HEK293 (cell line): ENCODE data around the gene BLOC1S3.
A peak's percentile ranks its signal among the peaks of the same experiment; 100 is the strongest.

Experiments
- RBAK ChIP-seq: fragments of 450-650 bp; formaldehyde crosslinking; IDR thresholded peaks from 2 replicates; pipeline ENCODE4 v1.5.1; 2016; ENCODE audit warnings: missing biosample characterization, missing genetic modification characterization
- SALL2 ChIP-seq: fragments of 450-650 bp; formaldehyde crosslinking; IDR thresholded peaks from 2 replicates; pipeline ENCODE4 v1.5.0; 2017; ENCODE audit warnings: missing biosample characterization, mild to moderate bottlenecking, missing genetic modification characterization, borderline replicate concordance
- SP7 ChIP-seq: fragments of 450-650 bp; formaldehyde crosslinking; IDR thresholded peaks from 2 replicates; pipeline ENCODE4 v1.5.1; 2016; ENCODE audit warnings: missing biosample characterization, missing genetic modification characterization
- TCF7L2 ChIP-seq: IDR thresholded peaks from 2 replicates; pipeline ENCODE4 v1.6.1; 2011; ENCODE audit warnings: low read depth, mild to moderate bottlenecking, inconsistent platforms, low read length, moderate library complexity, borderline replicate concordance
- ZBTB8A ChIP-seq: fragments of 450-650 bp; formaldehyde crosslinking; IDR thresholded peaks from 2 replicates; pipeline ENCODE4 v1.5.1; 2016; ENCODE audit warnings: missing biosample characterization, missing genetic modification characterization
- ZEB2 ChIP-seq: fragments of 450-650 bp; formaldehyde crosslinking; IDR thresholded peaks from 2 replicates; pipeline ENCODE4 v1.5.1; 2016; ENCODE audit warnings: missing biosample characterization, missing genetic modification characterization
- ZFHX2 ChIP-seq: fragments of 450-650 bp; formaldehyde crosslinking; conservative IDR thresholded peaks from 2 replicates; pipeline ENCODE4 v1.5.1; 2016; ENCODE audit warnings: missing biosample characterization, missing genetic modification characterization
- ZNF114 ChIP-seq: fragments of 450-650 bp; formaldehyde crosslinking; IDR thresholded peaks from 2 replicates; pipeline ENCODE4 v1.5.0; 2017; ENCODE audit warnings: missing biosample characterization, missing genetic modification characterization
- ZNF174 ChIP-seq: fragments of 450-650 bp; formaldehyde crosslinking; IDR thresholded peaks from 2 replicates; pipeline ENCODE4 v1.5.0; 2017; ENCODE audit warnings: missing biosample characterization, mild to moderate bottlenecking, missing genetic modification characterization
- ZNF184 ChIP-seq: fragments of 450-650 bp; IDR thresholded peaks from 2 replicates; pipeline ENCODE4 v1.5.1; 2018; ENCODE audit warnings: missing biosample characterization, mild to moderate bottlenecking, missing genetic modification characterization
- ZNF2 ChIP-seq: fragments of 450-650 bp; formaldehyde crosslinking; IDR thresholded peaks from 2 replicates; pipeline ENCODE4 v1.5.1; 2016; ENCODE audit warnings: missing biosample characterization, missing genetic modification characterization
- ZNF335 ChIP-seq: fragments of 450-650 bp; formaldehyde crosslinking; conservative IDR thresholded peaks from 2 replicates; pipeline ENCODE4 v1.5.1; 2016; ENCODE audit warnings: missing biosample characterization, missing genetic modification characterization
- ZNF341 ChIP-seq: fragments of 450-650 bp; formaldehyde crosslinking; IDR thresholded peaks from 2 replicates; pipeline ENCODE4; 2016; ENCODE audit warnings: low read depth, missing biosample characterization, missing genetic modification characterization
- ZNF394 ChIP-seq: fragments of 450-650 bp; formaldehyde crosslinking; IDR thresholded peaks from 2 replicates; pipeline ENCODE4 v1.5.1; 2016; ENCODE audit warnings: missing biosample characterization, missing genetic modification characterization, mild to moderate bottlenecking, moderate library complexity, borderline replicate concordance
- ZNF416 ChIP-seq: fragments of 450-650 bp; formaldehyde crosslinking; IDR thresholded peaks from 2 replicates; pipeline ENCODE4 v1.5.1; 2016; ENCODE audit warnings: missing biosample characterization, missing genetic modification characterization
- ZNF48 ChIP-seq: fragments of 450-650 bp; formaldehyde crosslinking; IDR thresholded peaks from 2 replicates; pipeline ENCODE4 v1.5.1; 2016; ENCODE audit warnings: missing biosample characterization, missing genetic modification characterization
- ZNF530 ChIP-seq: fragments of 450-650 bp; formaldehyde crosslinking; IDR thresholded peaks from 2 replicates; pipeline ENCODE4 v1.5.1; 2016; ENCODE audit warnings: low read depth, missing biosample characterization, missing genetic modification characterization
- ZNF626 ChIP-seq: fragments of 450-650 bp; sonication (Bioruptor Pico); formaldehyde crosslinking; IDR thresholded peaks from 2 replicates; pipeline ENCODE4 v1.5.1; 2018; ENCODE audit warnings: missing biosample characterization, missing genetic modification characterization, inconsistent platforms
- ZNF658 ChIP-seq: fragments of 450-650 bp; formaldehyde crosslinking; IDR thresholded peaks from 2 replicates; pipeline ENCODE4; 2016; ENCODE audit warnings: missing biosample characterization, missing genetic modification characterization
- ZNF664 ChIP-seq: fragments of 450-650 bp; formaldehyde crosslinking; IDR thresholded peaks from 2 replicates; pipeline ENCODE4 v1.5.1; 2016; ENCODE audit warnings: missing biosample characterization, missing genetic modification characterization
- ZNF670 ChIP-seq: fragments of 450-650 bp; formaldehyde crosslinking; IDR thresholded peaks from 2 replicates; pipeline ENCODE4 v1.5.1; 2016; ENCODE audit warnings: missing biosample characterization, missing genetic modification characterization, low read depth
- TF ChIP-seq, protein P1 (sequence below): fragments of 450-650 bp; formaldehyde crosslinking; IDR thresholded peaks from 2 replicates; pipeline ENCODE4 v1.5.1; 2016; ENCODE audit warnings: missing biosample characterization, missing genetic modification characterization
- TF ChIP-seq, protein P2 (sequence below): fragments of 450-650 bp; formaldehyde crosslinking; IDR thresholded peaks from 2 replicates; pipeline ENCODE4 v1.5.1; 2017; ENCODE audit warnings: missing biosample characterization, missing genetic modification characterization
- TF ChIP-seq, protein P3 (sequence below): fragments of 450-650 bp; formaldehyde crosslinking; IDR thresholded peaks from 2 replicates; pipeline ENCODE4 v1.5.1; 2016; ENCODE audit warnings: missing biosample characterization, missing genetic modification characterization
- TF ChIP-seq, protein P4 (sequence below): fragments of 450-650 bp; formaldehyde crosslinking; IDR thresholded peaks from 2 replicates; pipeline ENCODE4 v1.5.1; 2016; ENCODE audit warnings: missing biosample characterization, missing genetic modification characterization
- TF ChIP-seq, protein P5 (sequence below): fragments of 450-650 bp; formaldehyde crosslinking; IDR thresholded peaks from 2 replicates; pipeline ENCODE4 v1.5.1; 2016; ENCODE audit warnings: missing biosample characterization, missing genetic modification characterization
- TF ChIP-seq, protein P6 (sequence below): fragments of 450-650 bp; formaldehyde crosslinking; IDR thresholded peaks from 2 replicates; pipeline ENCODE4 v1.5.1; 2016; ENCODE audit warnings: missing biosample characterization, missing genetic modification characterization
- TF ChIP-seq, protein P7 (sequence below): fragments of 450-650 bp; formaldehyde crosslinking; IDR thresholded peaks from 2 replicates; pipeline ENCODE4 v1.5.1; 2016; ENCODE audit warnings: missing biosample characterization, missing genetic modification characterization

Gene BLOC1S3

DNA sequence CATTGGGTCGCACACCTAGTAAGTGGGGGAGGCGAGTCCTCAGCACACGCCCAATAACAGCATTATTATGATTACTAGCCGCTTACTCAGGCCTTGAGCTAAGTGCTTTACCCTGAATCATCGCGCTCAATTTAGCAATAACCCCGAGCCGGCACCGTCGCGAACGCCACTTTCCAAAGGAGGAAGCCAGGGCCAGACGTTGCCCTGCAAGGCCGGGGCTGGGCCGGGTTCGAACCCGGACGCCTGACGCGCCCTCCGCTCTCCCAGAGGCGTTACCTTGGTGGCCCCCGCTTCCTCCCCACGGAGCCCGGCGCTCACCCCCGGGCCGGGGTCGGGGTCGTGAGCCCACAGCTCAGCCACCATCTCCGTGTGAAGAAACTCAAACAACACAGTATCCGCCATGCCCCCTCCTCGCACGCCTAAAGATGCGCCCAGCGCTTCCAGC lies 745 bp upstream of the BLOC1S3 start, which contains the start of gene TRAPPC6A (continued):
- TF ChIP-seq, protein P1, sequence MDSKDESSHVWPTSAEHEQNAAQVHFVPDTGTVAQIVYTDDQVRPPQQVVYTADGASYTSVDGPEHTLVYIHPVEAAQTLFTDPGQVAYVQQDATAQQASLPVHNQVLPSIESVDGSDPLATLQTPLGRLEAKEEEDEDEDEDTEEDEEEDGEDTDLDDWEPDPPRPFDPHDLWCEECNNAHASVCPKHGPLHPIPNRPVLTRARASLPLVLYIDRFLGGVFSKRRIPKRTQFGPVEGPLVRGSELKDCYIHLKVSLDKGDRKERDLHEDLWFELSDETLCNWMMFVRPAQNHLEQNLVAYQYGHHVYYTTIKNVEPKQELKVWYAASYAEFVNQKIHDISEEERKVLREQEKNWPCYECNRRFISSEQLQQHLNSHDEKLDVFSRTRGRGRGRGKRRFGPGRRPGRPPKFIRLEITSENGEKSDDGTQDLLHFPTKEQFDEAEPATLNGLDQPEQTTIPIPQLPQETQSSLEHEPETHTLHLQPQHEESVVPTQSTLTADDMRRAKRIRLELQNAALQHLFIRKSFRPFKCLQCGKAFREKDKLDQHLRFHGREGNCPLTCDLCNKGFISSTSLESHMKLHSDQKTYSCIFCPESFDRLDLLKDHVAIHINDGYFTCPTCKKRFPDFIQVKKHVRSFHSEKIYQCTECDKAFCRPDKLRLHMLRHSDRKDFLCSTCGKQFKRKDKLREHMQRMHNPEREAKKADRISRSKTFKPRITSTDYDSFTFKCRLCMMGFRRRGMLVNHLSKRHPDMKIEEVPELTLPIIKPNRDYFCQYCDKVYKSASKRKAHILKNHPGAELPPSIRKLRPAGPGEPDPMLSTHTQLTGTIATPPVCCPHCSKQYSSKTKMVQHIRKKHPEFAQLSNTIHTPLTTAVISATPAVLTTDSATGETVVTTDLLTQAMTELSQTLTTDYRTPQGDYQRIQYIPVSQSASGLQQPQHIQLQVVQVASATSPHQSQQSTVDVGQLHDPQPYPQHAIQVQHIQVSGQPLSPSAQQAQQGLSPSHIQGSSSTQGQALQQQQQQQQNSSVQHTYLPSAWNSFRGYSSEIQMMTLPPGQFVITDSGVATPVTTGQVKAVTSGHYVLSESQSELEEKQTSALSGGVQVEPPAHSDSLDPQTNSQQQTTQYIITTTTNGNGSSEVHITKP (tag by site-specific recombination), result peak; percentile 69; the same call in 1 of the 2 replicates
- TF ChIP-seq ZNF416 (tag by site-specific recombination), result no peak
- TF ChIP-seq, protein P2, sequence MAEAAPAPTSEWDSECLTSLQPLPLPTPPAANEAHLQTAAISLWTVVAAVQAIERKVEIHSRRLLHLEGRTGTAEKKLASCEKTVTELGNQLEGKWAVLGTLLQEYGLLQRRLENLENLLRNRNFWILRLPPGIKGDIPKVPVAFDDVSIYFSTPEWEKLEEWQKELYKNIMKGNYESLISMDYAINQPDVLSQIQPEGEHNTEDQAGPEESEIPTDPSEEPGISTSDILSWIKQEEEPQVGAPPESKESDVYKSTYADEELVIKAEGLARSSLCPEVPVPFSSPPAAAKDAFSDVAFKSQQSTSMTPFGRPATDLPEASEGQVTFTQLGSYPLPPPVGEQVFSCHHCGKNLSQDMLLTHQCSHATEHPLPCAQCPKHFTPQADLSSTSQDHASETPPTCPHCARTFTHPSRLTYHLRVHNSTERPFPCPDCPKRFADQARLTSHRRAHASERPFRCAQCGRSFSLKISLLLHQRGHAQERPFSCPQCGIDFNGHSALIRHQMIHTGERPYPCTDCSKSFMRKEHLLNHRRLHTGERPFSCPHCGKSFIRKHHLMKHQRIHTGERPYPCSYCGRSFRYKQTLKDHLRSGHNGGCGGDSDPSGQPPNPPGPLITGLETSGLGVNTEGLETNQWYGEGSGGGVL (tag by site-specific recombination), result 0 out of 2 replicates have a peak, but pooled peaks have one; percentile 18
- peak; percentile 48; the same call in 1 of the 2 replicates for TF ChIP-seq ZEB2 (tag by site-specific recombination)
- TF ChIP-seq ZNF530, result no peak
- TF ChIP-seq ZNF184 (tag by site-specific recombination), result no peak
- no peak for TF ChIP-seq TCF7L2
- TF ChIP-seq, protein P3, sequence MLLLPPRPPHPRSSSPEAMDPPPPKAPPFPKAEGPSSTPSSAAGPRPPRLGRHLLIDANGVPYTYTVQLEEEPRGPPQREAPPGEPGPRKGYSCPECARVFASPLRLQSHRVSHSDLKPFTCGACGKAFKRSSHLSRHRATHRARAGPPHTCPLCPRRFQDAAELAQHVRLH (tag by site-specific recombination), result no peak
- peak; percentile 86 for TF ChIP-seq ZNF335 (tag by site-specific recombination)
- TF ChIP-seq ZNF394, result peak; percentile 13; the same call in 1 of the 2 replicates
- TF ChIP-seq, protein P4, sequence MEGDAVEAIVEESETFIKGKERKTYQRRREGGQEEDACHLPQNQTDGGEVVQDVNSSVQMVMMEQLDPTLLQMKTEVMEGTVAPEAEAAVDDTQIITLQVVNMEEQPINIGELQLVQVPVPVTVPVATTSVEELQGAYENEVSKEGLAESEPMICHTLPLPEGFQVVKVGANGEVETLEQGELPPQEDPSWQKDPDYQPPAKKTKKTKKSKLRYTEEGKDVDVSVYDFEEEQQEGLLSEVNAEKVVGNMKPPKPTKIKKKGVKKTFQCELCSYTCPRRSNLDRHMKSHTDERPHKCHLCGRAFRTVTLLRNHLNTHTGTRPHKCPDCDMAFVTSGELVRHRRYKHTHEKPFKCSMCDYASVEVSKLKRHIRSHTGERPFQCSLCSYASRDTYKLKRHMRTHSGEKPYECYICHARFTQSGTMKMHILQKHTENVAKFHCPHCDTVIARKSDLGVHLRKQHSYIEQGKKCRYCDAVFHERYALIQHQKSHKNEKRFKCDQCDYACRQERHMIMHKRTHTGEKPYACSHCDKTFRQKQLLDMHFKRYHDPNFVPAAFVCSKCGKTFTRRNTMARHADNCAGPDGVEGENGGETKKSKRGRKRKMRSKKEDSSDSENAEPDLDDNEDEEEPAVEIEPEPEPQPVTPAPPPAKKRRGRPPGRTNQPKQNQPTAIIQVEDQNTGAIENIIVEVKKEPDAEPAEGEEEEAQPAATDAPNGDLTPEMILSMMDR (tag by site-specific recombination), result no peak
- TF ChIP-seq, protein P5, sequence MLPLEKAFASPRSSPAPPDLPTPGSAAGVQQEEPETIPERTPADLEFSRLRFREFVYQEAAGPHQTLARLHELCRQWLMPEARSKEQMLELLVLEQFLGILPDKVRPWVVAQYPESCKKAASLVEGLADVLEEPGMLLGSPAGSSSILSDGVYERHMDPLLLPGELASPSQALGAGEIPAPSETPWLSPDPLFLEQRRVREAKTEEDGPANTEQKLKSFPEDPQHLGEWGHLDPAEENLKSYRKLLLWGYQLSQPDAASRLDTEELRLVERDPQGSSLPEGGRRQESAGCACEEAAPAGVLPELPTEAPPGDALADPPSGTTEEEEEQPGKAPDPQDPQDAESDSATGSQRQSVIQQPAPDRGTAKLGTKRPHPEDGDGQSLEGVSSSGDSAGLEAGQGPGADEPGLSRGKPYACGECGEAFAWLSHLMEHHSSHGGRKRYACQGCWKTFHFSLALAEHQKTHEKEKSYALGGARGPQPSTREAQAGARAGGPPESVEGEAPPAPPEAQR, result no peak
- TF ChIP-seq ZNF664, result no peak
- 0 out of 2 replicates have a peak, but pooled peaks have one; percentile 54 for TF ChIP-seq SP7 (tag by site-specific recombination)
- TF ChIP-seq ZNF114 (tag by site-specific recombination), result no peak
- no peak for TF ChIP-seq ZFHX2
- TF ChIP-seq ZBTB8A (tag by site-specific recombination), result 0 out of 2 replicates have a peak, but pooled peaks have one; percentile 42
- no peak for TF ChIP-seq ZNF670 (tag by site-specific recombination)
- no peak for TF ChIP-seq RBAK (tag by site-specific recombination)
- no peak for TF ChIP-seq ZNF341
- TF ChIP-seq ZNF174, result no peak
- TF ChIP-seq ZNF48 (tag by site-specific recombination), result no peak
- TF ChIP-seq, protein P6, sequence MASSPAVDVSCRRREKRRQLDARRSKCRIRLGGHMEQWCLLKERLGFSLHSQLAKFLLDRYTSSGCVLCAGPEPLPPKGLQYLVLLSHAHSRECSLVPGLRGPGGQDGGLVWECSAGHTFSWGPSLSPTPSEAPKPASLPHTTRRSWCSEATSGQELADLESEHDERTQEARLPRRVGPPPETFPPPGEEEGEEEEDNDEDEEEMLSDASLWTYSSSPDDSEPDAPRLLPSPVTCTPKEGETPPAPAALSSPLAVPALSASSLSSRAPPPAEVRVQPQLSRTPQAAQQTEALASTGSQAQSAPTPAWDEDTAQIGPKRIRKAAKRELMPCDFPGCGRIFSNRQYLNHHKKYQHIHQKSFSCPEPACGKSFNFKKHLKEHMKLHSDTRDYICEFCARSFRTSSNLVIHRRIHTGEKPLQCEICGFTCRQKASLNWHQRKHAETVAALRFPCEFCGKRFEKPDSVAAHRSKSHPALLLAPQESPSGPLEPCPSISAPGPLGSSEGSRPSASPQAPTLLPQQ, result peak; percentile 76
- TF ChIP-seq ZNF658 (tag by site-specific recombination), result no peak
- TF ChIP-seq, protein P7, sequence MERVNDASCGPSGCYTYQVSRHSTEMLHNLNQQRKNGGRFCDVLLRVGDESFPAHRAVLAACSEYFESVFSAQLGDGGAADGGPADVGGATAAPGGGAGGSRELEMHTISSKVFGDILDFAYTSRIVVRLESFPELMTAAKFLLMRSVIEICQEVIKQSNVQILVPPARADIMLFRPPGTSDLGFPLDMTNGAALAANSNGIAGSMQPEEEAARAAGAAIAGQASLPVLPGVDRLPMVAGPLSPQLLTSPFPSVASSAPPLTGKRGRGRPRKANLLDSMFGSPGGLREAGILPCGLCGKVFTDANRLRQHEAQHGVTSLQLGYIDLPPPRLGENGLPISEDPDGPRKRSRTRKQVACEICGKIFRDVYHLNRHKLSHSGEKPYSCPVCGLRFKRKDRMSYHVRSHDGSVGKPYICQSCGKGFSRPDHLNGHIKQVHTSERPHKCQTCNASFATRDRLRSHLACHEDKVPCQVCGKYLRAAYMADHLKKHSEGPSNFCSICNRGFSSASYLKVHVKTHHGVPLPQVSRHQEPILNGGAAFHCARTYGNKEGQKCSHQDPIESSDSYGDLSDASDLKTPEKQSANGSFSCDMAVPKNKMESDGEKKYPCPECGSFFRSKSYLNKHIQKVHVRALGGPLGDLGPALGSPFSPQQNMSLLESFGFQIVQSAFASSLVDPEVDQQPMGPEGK (tag by site-specific recombination), result peak; percentile 56; the same call in 1 of the 2 replicates
- TF ChIP-seq SALL2 (tag by site-specific recombination), result no peak
- no peak for TF ChIP-seq ZNF626 (tag by site-specific recombination)
- peak; percentile 20; the same call in 1 of the 2 replicates for TF ChIP-seq ZNF2
